ENCODE results near the gene GPX5.
A peak's percentile ranks its signal among the peaks of the same experiment; 100 is the strongest.
"Not testable (repeated sequence)": the region's sequence is repeated elsewhere in the genome, so short reads cannot be mapped to it uniquely, and the experiment has no call there.

Gene GPX5

DNA sequence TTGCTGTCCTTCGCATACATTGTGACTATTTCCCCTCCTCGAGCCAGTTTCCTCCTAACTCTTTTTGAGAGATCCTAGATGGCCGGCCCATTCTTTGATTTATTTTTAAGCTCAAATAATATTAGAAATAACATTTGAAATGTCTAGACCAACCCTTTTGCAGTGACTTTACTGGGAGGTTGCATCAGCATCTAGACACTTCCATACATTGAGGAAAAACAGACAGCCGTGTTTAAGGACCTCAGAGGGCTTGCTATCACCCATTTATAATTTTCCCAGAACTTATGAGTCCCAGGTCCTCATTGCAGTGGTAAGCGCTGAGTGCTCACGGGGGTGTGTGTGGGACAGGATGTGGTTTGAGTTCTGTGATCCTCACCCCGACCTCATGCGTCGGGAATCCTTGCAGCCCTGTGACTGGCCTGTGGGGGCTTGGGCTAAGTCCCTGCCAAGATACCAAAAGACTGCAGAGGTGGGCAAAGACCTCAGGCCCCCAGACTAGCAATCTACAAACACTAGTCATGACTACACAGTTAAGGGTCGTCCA is at the start of gene GPX5:
TSS of gene GPX5 (plus strand) at position 386 of the 544 bp plus-strand sequence. CDS start at position 519, 133 bp downstream.
- no peak for DNase-seq (ENCODE audit: low read depth, low spot score)

GRCh38 chr6:28478518-28478917 is 47.2 kb upstream of the GPX5 start:
- DNase-seq (ENCODE audit: low read depth, low spot score): no peak

DNA sequence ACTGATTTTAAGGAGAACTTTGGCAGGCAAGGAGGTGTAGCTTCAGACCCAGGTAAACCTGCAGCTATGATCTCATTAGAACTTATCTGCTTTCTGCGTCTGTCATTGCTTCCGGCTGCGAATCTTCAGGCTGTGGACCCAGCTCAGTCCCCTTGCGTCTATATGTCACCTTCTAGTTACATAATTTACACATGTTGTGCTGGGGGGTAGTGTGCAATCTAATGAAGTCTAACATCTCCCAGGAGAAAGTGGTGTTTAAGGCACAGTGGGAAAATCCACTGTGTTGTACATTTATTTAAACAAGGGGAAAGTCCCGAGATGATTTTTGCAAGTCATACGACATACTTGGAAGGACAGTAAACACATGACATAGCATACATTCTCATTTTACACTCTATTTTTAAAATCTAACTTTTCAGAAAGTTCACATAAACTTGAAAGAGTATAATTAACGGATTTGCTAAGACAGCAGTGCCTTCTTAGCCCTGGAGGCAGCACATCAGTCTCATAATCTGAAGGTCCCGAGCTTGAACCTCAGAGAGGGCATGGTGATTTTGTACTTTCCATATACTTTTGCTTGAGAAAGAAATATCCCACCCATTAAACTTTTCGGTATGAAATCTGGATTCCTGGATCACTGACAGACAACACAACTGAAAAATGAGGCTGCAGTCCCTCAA is 45.3 kb upstream of the GPX5 start:
- DNase-seq (ENCODE audit: low read depth, low spot score): no peak

DNA sequence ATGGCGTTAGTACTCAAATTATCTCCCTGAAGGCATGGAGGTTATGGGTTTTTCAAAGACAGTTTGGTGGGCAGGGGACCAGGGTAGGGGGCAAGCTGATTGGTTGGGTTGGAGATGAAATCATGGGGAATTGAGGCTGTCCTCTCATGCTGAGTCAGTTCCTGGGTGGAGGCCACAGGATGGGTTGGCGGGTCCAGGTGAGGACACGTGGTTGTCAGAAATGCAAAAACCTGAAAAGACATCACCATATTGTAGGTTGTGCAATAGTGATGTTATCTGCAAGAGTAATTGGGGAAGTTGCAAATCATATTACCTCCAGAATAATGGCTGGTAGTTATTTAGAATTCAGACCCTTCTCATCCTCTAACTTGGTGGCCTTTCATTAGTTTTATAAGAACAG is 40.2 kb upstream of the GPX5 start:
- DNase-seq (ENCODE audit: low read depth, low spot score): no peak

DNA sequence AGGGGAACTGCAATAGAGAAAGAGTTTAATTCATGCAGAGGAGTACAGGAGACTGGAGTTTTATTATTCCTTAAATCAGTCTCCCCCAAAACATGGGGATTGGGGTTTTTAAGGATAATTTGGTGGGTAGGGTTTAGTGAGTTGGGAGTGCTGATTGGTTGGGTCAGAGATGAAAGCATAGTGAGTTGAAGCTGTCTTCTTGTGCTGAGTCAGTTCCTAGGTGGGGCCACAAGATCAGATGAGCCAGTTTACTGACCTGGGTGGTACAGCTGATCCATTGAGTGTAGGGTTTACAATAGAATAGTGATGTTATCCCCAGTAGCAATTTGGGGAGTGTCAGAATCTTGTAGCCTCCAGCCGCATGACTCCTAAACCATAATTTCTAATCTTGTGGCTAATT is 39.1 kb upstream of the GPX5 start:
- no peak for DNase-seq (ENCODE audit: low read depth, low spot score)

DNA sequence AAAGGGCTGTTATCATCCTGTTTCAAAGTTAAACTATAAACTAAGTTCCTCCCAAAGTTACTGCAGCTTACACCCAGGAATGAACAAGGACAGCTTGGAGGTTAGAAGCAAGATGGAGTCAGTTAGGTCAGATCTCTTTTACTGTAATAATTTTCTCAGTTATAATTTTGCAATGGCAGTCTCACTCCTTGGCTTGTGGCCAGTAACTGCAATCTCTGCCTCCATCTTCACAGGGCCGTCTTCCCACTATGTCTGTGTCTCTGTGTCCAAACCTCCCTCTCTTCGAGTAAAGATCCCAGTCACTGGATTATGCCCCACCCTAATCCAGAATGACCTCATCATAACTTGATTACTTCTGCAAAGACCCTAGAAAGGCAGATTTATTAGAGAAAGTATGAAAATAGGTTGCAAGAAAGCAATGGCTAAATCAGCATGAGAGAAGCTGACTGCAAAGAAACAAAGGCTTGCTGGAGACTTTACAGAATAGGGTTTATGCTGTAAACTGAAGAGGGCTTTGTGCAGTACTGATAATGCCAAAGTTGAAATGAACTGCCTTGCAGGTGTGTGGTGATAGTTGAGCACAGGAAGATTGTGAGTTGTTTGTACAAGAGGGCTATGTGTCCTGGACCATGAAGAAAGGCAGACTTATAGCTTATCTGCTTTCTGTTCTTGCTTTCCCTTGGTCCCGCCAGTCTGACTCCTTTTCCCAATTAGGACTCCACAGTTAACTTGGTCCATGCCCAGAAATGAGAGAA is 38.5 kb upstream of the GPX5 start:
- DNase-seq (ENCODE audit: low read depth, low spot score): no peak

- DNase-seq (ENCODE audit: low read depth, low spot score): no peak
Measured at GRCh38 chr6:28488916-28489365, 36.7 kb upstream of the GPX5 start.

- peak; percentile 32 for DNase-seq (ENCODE audit: low read depth, low spot score)
Measured at GRCh38 chr6:28489366-28490204, 36.1 kb upstream of the GPX5 start.

GRCh38 chr6:28490205-28490890 is 35.3 kb upstream of the GPX5 start:
- DNase-seq (ENCODE audit: low read depth, low spot score): no peak

- DNase-seq (ENCODE audit: low read depth, low spot score): no peak
Measured at GRCh38 chr6:28491984-28492317, 33.7 kb upstream of the GPX5 start.

DNA sequence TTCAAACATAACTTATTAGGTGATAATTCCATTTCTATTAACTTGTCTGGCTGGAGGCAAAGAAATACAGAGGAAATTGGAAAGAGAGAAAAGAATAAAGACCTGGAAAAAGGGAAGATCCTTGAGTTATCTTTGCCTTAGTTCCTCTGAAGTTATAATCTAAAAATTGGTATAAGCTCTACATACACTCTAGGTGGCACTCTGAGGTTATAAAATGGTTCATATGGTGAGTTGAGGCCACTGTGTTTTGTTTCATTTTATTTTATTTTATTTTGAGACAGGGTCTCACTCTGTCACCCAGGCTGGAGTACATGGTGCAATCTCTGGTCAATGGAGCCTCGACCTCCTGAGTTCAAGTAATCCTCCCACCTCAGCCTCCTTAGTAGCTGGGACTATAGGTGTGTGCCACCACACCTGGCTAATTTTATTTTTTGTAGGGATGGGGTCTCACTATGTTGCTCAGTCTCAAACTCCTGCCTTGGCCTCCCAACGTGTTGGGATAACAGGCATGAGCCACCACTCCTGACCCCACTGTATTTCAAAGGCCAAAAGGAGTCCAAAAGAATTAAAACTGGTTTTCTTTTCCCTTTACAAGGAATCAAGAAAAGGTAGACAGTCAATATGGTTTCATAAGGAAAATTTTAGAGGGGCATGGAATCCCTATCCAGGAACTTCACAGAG is 29.4 kb upstream of the GPX5 start:
- DNase-seq (ENCODE audit: low read depth, low spot score): no peak

DNA sequence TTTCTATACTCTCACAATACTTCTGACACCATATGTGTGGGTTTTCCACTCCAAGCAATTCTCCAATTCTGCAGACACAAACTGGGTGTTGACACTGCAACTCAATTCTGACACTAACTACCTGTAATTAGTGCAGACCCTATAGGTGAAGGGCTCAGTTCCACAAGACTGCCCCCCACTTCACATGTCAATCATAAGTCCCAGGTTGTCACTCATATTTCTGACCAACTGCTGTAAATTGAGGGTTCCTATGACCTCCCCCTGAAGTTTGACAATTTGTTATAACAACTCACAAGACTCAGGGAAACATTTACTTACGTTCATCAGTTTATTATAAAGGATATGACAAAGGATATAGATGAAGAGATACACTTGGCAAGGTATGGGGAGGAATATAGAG is 28.4 kb upstream of the GPX5 start:
- no peak for DNase-seq (ENCODE audit: low read depth, low spot score)

- DNase-seq (ENCODE audit: low read depth, low spot score): no peak
Measured at GRCh38 chr6:28497893-28498292, 27.8 kb upstream of the GPX5 start.

GRCh38 chr6:28501259-28501658 is 24.4 kb upstream of the GPX5 start:
- DNase-seq (ENCODE audit: low read depth, low spot score): no peak

GRCh38 chr6:28502136-28502535 is 23.5 kb upstream of the GPX5 start:
- not testable (repeated sequence) for DNase-seq (ENCODE audit: low read depth, low spot score)

- DNase-seq (ENCODE audit: low read depth, low spot score): not testable (repeated sequence)
Measured at GRCh38 chr6:28502709-28503305, 22.9 kb upstream of the GPX5 start.

DNA sequence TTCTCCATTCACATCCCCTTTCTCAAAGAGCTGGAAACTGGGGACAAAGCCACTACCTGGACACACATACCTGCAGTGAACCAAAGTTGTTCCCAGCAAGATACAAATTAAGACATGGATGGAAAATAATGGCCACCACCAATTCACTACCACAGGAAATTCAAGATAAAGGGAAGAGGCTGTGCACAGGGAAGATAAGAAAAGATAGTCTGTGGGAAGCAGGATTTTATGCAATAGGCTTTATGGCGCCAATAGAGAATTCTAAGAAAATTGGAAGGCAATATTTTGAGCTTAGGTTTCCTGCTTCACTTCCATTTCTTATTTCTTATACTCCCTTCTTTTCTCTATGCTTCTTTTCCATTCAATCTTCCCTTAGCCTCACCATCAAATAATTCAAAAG is 19.9 kb upstream of the GPX5 start:
- DNase-seq (ENCODE audit: low read depth, low spot score): no peak

DNA sequence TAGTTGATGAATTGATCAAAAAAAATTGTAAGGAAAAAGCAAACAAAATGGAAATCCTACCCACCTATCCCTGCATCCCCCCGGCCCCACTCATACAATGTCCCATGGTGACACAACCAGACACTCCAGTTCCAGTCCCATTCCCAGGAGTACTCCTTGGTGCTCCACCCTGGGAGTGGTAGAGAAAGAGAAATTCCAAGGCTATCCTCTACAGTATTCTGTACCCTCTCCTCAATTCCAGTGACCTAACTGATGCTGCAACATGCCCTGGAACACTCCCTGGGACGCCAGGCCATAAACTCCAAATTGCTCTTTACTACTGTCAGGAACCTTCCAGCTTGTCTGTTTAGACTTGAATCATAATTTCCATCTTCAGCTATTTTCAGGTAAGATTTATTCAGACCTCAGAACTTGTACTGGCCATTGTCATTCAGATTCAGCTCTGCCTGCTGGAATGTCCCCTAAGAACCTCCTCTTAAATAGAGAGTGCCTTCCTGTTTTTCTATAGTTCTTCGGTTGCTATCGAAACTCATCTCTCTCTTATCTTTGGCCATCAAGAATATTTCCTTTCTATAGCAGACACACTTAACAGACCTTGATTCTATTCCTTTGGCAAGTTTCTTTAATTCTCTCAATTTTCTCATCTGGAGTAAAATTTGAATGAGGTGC is 18.7 kb upstream of the GPX5 start:
- no peak for DNase-seq (ENCODE audit: low read depth, low spot score)

- DNase-seq (ENCODE audit: low read depth, low spot score): no peak
Measured at GRCh38 chr6:28511628-28512300, 13.9 kb upstream of the GPX5 start.
